Measurements from ENCODE around the gene POLR2C.

DNA sequence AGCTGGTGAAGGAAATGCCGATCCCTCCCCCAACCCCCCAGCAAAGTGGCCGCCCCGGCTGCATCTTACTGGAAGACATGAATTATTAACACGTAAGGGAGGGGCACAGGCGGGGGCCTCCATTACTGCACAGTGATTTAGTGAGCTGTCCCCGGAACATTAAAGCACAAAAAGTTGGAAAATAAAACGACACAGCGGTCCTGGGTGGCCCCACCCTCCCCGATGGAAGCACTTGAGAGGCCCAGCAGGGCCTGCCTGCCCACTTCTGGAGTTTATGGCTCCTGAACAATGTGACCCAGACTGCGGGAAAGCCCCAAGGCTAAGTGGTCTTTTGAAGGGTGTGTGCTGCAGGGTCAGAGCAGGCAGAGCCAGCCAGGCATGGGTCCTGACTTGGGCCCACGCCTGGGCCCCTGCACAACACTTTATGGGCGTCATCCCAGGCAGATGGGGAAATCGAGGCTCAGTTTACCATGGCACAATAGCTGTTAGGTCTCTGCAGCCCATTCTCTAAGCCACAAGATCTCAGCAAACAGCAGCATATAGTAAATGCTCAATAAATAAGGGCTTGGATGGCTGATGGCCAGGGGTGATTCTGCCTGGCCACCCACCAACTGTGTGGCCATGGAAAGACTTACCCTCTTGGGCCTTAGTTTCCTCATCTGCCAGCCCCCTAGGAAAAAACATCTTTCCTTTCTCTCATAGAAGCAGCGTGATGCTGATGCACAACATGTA lies 51.1 kb downstream of the POLR2C start:
- TF ChIP-seq, protein P1, sequence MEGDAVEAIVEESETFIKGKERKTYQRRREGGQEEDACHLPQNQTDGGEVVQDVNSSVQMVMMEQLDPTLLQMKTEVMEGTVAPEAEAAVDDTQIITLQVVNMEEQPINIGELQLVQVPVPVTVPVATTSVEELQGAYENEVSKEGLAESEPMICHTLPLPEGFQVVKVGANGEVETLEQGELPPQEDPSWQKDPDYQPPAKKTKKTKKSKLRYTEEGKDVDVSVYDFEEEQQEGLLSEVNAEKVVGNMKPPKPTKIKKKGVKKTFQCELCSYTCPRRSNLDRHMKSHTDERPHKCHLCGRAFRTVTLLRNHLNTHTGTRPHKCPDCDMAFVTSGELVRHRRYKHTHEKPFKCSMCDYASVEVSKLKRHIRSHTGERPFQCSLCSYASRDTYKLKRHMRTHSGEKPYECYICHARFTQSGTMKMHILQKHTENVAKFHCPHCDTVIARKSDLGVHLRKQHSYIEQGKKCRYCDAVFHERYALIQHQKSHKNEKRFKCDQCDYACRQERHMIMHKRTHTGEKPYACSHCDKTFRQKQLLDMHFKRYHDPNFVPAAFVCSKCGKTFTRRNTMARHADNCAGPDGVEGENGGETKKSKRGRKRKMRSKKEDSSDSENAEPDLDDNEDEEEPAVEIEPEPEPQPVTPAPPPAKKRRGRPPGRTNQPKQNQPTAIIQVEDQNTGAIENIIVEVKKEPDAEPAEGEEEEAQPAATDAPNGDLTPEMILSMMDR (IDR thresholded peaks at IDR 0.05) = no peak
- TF ChIP-seq POLR2A (IDR thresholded peaks at IDR 0.05) = no peak

Measured in body of pancreas (tissue), 4 donors.